ENCODE measurements around the gene RIMS4.

The RIMS4 gene

DNA sequence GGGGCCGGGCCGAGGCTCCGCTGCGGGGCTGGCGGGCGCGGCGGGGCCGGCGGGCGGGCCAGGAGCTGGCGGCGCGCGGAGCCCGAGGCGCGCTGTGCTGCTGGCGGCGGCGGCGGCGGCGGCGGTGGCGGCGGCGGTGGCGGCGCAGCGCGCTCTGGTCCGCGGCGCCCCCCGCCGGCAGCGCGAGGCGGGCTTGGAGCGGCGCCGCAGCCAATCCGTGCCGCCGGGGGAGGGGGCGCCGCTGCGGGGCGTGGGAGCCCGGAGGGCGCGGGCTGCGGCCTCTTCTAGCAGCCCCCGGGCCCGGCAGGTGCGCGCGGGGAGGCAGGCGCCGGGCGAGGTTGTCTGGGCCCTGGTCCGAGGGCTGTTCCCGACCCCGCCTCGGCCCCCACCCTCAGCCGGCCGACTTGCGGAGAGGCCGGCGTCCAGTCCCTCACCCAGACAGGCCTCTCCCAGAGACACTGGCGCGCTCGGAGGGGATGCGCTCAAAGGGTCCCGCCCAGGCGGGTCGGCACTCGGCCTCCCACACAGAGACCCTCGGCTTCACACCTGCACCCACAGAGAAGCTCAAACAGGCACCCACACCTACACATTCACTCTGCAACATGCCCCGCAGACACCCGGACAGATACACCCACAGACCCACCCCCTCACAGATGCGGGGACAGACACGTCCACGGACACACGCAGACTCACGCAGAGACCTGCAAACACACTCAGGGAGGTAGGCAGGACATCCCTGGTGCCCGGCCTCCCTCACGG, at the start of gene RIMS4:
RIMS4 (minus strand) TSS at position 156 of the 759 bp plus-strand sequence. CDS start 275 bp downstream, outside the sequence.
- H3K4me3 ChIP-seq (ENCODE audit: low read depth, low read length): no peak within 1 kb of the TSS
- TF ChIP-seq, protein P1, sequence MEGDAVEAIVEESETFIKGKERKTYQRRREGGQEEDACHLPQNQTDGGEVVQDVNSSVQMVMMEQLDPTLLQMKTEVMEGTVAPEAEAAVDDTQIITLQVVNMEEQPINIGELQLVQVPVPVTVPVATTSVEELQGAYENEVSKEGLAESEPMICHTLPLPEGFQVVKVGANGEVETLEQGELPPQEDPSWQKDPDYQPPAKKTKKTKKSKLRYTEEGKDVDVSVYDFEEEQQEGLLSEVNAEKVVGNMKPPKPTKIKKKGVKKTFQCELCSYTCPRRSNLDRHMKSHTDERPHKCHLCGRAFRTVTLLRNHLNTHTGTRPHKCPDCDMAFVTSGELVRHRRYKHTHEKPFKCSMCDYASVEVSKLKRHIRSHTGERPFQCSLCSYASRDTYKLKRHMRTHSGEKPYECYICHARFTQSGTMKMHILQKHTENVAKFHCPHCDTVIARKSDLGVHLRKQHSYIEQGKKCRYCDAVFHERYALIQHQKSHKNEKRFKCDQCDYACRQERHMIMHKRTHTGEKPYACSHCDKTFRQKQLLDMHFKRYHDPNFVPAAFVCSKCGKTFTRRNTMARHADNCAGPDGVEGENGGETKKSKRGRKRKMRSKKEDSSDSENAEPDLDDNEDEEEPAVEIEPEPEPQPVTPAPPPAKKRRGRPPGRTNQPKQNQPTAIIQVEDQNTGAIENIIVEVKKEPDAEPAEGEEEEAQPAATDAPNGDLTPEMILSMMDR (IDR thresholded peaks at IDR 0.05; ENCODE audit: borderline replicate concordance, insufficient read depth, low read depth, low read length): no peak

GRCh38 chr20:44858606-44859360, 48.4 kb upstream of the RIMS4 start:
- no peak overlapping the region for H3K4me3 ChIP-seq (ENCODE audit: low read depth, low read length)
- TF ChIP-seq, protein P1 (IDR thresholded peaks at IDR 0.05; ENCODE audit: borderline replicate concordance, insufficient read depth, low read depth, low read length): no peak

GRCh38 chr20:44856856-44857448, 46.6 kb upstream of the RIMS4 start:
- TF ChIP-seq, protein P1 (IDR thresholded peaks at IDR 0.05; ENCODE audit: borderline replicate concordance, insufficient read depth, low read depth, low read length): no peak
- no peak overlapping the region for H3K4me3 ChIP-seq (ENCODE audit: low read depth, low read length)

DNA sequence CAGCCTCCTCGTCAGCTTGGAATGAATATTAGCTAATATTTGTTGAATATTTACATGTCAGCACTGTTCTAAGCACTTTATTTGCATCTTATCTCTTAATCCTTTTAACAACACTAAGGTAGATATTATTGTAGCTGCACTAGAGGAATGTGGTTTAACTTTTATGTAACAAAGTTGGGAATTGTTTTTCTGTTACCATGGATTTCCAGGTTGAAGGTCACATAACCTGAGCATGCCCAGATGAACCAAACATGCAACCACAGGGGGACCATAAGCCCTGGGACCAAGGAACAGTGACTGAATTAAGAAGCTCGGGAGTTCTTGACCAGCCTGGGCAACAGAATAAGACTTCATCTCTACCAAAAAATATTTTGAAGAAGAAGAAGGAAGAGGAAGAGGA, 46.1 kb upstream of the RIMS4 start:
- H3K4me3 ChIP-seq (ENCODE audit: low read depth, low read length): no peak overlapping the region
- TF ChIP-seq, protein P1 (IDR thresholded peaks at IDR 0.05; ENCODE audit: borderline replicate concordance, insufficient read depth, low read depth, low read length): no peak

GRCh38 chr20:44851545-44851944, 41.2 kb upstream of the RIMS4 start:
- TF ChIP-seq, protein P1 (IDR thresholded peaks at IDR 0.05; ENCODE audit: borderline replicate concordance, insufficient read depth, low read depth, low read length): no peak

DNA sequence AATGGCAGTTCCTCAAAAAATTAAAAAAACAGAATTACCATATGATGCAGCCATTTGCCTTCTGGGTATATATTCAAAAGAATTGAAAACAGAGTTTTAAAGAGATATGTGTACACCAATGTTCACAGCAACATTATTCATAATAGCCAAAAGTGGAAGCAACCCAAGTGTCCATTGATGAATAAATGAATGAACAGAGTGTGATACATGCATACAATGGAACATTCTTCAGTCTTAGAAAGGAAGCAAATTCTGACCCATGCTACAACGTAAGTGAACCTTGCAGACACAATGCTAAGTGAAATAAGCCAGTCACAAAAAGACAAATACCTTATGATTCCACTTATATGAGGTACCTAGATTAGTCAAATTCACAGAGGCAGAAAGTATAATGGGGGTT, 40.5 kb upstream of the RIMS4 start:
- TF ChIP-seq, protein P1 (IDR thresholded peaks at IDR 0.05; ENCODE audit: borderline replicate concordance, insufficient read depth, low read depth, low read length): no peak
- no peak overlapping the region for H3K4me3 ChIP-seq (ENCODE audit: low read depth, low read length)

More at GRCh38 chr20:44851545-44851944, 41.2 kb upstream of the RIMS4 start:
- H3K4me3 ChIP-seq (ENCODE audit: low read depth, low read length): no peak overlapping the region
